A673 (cell line): Measurements from ENCODE around the gene KRTAP5-1.

Experiments used
- EZH2 ChIP-seq: fragments of 200-600 bp; sonication (generic); IDR thresholded peaks from 2 replicates; pipeline ENCODE4 v1.6.1; 2017; ENCODE audit warnings: borderline replicate concordance, low read depth, mild to moderate bottlenecking, mixed read lengths, antibody characterized with exemption, low read length; ENCODE audit not compliant: poor library complexity, severe bottlenecking
- TF ChIP-seq, protein P1 (sequence below): fragments of 300-800, 200-600 bp; sonication (generic); conservative IDR thresholded peaks from 2 replicates; pipeline ENCODE4 v1.5.1; 2017; ENCODE audit warnings: low read depth, mild to moderate bottlenecking, antibody characterized with exemption, low read length, moderate library complexity, mixed read lengths

DNA sequence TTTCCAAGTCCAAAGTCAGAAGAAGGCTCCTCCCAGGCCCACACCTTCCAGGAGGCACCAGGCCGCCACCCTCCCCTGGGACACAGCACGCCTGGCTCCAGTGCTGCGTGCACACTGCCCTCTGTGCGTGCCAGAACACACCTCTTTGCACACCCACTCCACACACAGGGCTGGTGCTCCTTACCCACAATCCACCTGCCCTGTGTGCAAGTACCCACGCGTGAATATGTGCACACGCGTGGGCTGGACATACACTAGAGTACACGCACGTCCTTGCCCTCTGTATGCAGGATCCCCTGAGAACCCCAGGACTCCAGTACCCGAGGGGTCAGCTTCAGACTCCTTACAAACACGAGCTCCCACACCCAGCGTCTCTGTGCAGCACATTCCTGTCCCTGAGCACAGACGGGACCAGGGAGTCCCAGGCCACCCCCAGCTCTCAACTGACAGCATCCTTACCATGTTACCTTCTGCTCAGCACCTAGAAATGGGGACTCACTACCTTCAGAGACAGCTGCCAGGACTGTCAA is 15.8 kb downstream of the KRTAP5-1 start:
- TF ChIP-seq, protein P1, sequence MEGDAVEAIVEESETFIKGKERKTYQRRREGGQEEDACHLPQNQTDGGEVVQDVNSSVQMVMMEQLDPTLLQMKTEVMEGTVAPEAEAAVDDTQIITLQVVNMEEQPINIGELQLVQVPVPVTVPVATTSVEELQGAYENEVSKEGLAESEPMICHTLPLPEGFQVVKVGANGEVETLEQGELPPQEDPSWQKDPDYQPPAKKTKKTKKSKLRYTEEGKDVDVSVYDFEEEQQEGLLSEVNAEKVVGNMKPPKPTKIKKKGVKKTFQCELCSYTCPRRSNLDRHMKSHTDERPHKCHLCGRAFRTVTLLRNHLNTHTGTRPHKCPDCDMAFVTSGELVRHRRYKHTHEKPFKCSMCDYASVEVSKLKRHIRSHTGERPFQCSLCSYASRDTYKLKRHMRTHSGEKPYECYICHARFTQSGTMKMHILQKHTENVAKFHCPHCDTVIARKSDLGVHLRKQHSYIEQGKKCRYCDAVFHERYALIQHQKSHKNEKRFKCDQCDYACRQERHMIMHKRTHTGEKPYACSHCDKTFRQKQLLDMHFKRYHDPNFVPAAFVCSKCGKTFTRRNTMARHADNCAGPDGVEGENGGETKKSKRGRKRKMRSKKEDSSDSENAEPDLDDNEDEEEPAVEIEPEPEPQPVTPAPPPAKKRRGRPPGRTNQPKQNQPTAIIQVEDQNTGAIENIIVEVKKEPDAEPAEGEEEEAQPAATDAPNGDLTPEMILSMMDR, result no peak
- TF ChIP-seq EZH2, result no peak
